Liver (tissue), 9 donors: ENCODE data around the gene UBR4. TPM values are rescaled to one million over a fixed set of nuclear protein-coding genes. Genes with fewer than 3 reads are reported as not detected.

ENCODE experiments used
- DNase-seq: peaks from one replicate; pipeline ENCODE4 v3.0.0-alpha.2; 2017; ENCODE audit warnings: low spot score
- H3K27ac ChIP-seq, 2 donors: one replicate each; pipeline ENCODE4 v1.7.0; 2013; ENCODE audit warnings: inconsistent platforms in 2 of 2, low read length in 2 of 2, control low read depth in 1 of 2, low read depth in 1 of 2, mild to moderate bottlenecking in 1 of 2
- H3K27me3 ChIP-seq, 4 donors: one replicate each; pipeline versions ENCODE4 v1.6.1 to v1.7.0; 2013; ENCODE audit warnings: low read length in 3 of 4, inconsistent platforms in 1 of 4, mild to moderate bottlenecking in 1 of 4, moderate library complexity in 1 of 4; ENCODE audit not compliant: control insufficient read depth in 4 of 4, insufficient read depth in 4 of 4
- H3K36me3 ChIP-seq, 4 donors: one replicate each; pipeline versions ENCODE4 v1.6.1 to v1.7.0; 2013; ENCODE audit warnings: low read length in 3 of 4, mild to moderate bottlenecking in 3 of 4, low read depth in 1 of 4, moderate library complexity in 1 of 4; ENCODE audit not compliant: control insufficient read depth in 4 of 4, insufficient read depth in 3 of 4
- H3K4me1 ChIP-seq, 4 donors: one replicate each; pipeline versions ENCODE4 v1.6.1 to v1.7.0; 2013; ENCODE audit warnings: low read length in 3 of 4, mild to moderate bottlenecking in 3 of 4, moderate library complexity in 1 of 4; ENCODE audit not compliant: control insufficient read depth in 4 of 4, insufficient read depth in 4 of 4
- H3K4me3 ChIP-seq, 3 donors: one replicate each; pipeline versions ENCODE4 v1.6.1 to v1.7.0; 2013; ENCODE audit warnings: low read length in 3 of 3, control low read depth in 1 of 3, low read depth in 1 of 3, mild to moderate bottlenecking in 1 of 3
- H3K9ac ChIP-seq, 2 donors: one replicate each; pipeline ENCODE4 v1.7.0; 2013; ENCODE audit warnings: low read length in 2 of 2, mild to moderate bottlenecking in 2 of 2, moderate library complexity in 2 of 2, control low read depth in 1 of 2, low read depth in 1 of 2
- H3K9me3 ChIP-seq, 4 donors: one replicate each; pipeline versions ENCODE4 v1.6.1 to v1.7.0; 2013; ENCODE audit warnings: low read length in 3 of 4; ENCODE audit not compliant: control insufficient read depth in 4 of 4
- ATF3 ChIP-seq: IDR thresholded peaks from 2 replicates; pipeline ENCODE4 v1.6.1; 2016; ENCODE audit warnings: antibody characterized with exemption
- CTCF ChIP-seq: fragments of 150-350 bp; IDR thresholded peaks from 2 replicates; pipeline ENCODE4 v1.5.1; 2017; ENCODE audit warnings: improper control_type of control experiment, low read depth, low read length; ENCODE audit not compliant: missing input control
- FOXA1 ChIP-seq: IDR thresholded peaks from 2 replicates; pipeline ENCODE4 v1.6.1; 2016; ENCODE audit warnings: antibody characterized with exemption
- FOXA2 ChIP-seq: IDR thresholded peaks from 2 replicates; pipeline ENCODE4 v1.6.1; 2016; ENCODE audit warnings: antibody characterized with exemption
- HNF4A ChIP-seq, 2 donors: conservative IDR thresholded peaks; 2 replicates each; pipeline ENCODE4 v1.6.1; 2016; ENCODE audit warnings: antibody characterized with exemption in 2 of 2, mild to moderate bottlenecking in 2 of 2
- HNF4G ChIP-seq: IDR thresholded peaks from 2 replicates; pipeline ENCODE4 v1.6.1; 2016; ENCODE audit warnings: antibody characterized with exemption
- NR2F2 ChIP-seq: IDR thresholded peaks from 2 replicates; pipeline ENCODE4 v1.6.1; 2016; ENCODE audit warnings: antibody characterized with exemption
- RAD21 ChIP-seq, 2 donors: IDR thresholded peaks; 2 replicates each; pipeline ENCODE4 v1.6.1; 2016; ENCODE audit warnings: antibody characterized with exemption in 2 of 2, mild to moderate bottlenecking in 2 of 2
- REST ChIP-seq: IDR thresholded peaks from 2 replicates; pipeline ENCODE4 v1.6.1; 2016; ENCODE audit warnings: antibody characterized with exemption, mild to moderate bottlenecking
- RXRA ChIP-seq, 2 donors: IDR thresholded peaks; 2 replicates each; pipeline ENCODE4 v1.6.1; 2017 to 2018; ENCODE audit warnings: antibody characterized with exemption in 2 of 2, mild to moderate bottlenecking in 1 of 2
- SP1 ChIP-seq: IDR thresholded peaks from 2 replicates; pipeline ENCODE4 v1.6.1; 2018; ENCODE audit warnings: antibody characterized with exemption, mild to moderate bottlenecking
- YY1 ChIP-seq: IDR thresholded peaks from 2 replicates; pipeline ENCODE4 v1.6.1; 2016; ENCODE audit warnings: antibody characterized with exemption, mild to moderate bottlenecking
- ZBTB33 ChIP-seq: IDR thresholded peaks from 2 replicates; pipeline ENCODE4 v1.6.1; 2016; ENCODE audit warnings: antibody characterized with exemption
- WGBS: extraction: QIAGEN DNeasy Blood & Tissue Kit; methylation state at CpG from one replicate; pipeline ENCODE4 v1.1.7; 2013; 5-methylcytosine and 5-hydroxymethylcytosine counted together
- polyA plus RNA-seq, 2 donors: library from polyadenylated mRNA; stranded (reverse) in 1 of 2; unstranded in 1 of 2; fragments of 200-250 nt in 1 of 2; fragments of >200 nt in 1 of 2; fragmentation: Nextera tagmentation in 1 of 2; extraction: Ambion mirVana in 1 of 2; gene quantifications; one replicate each; pipeline versions ENCODE4 v1.2.1 to v1.2.3, GENCODE V29; 2013 to 2015
- total RNA-seq, 2 donors: library from RNA; depleted of rRNA; stranded (reverse); fragments of >200 nt; gene quantifications; one replicate each; pipeline ENCODE4 v1.2.3, GENCODE V29; 2014
- donor health status: healthy.
- donor health status: healthy.
- donor health status: healthy.
- donor health status: healthy.
- donor health status: healthy.

The UBR4 gene
- total and polyA plus RNA-seq, 4 donors: 45.4 to 156 (median 86.9) TPM

GRCh38 chr1:19096990-19097389, 113.1 kb downstream of the UBR4 start (continued):
- no peak for TF ChIP-seq ZBTB33
- no peak for TF ChIP-seq ATF3
- TF ChIP-seq YY1: no peak
- no peak for TF ChIP-seq FOXA1

GRCh38 chr1:19096036-19096833, 113.8 kb downstream of the UBR4 start:
- 61% methylated on average over 7 of the region's 7 CpGs for WGBS
- Histone ChIP-seq H3K4me3 (no peak overlapping the region), H3K36me3 (peaks cover 37 to 94% (median 83%) of the 10 kb centered on the region in 4 donors), H3K9ac (no peak overlapping the region), H3K9me3 (no peaks in the 10 kb centered on the region), H3K27me3 (no peaks in the 10 kb centered on the region), H3K4me1 (peaks cover 2 to 16% (median 10%) of the 10 kb centered on the region in 4 donors), H3K27ac (no peak overlapping the region)
- DNase-seq: no peak
- TF ChIP-seq YY1: no peak
- peak; percentile 93 for TF ChIP-seq RAD21 (IDR thresholded peaks at IDR 0.05)
- TF ChIP-seq HNF4G: no peak
- no peak for TF ChIP-seq RXRA (IDR thresholded peaks at IDR 0.05)
- no peak for TF ChIP-seq REST
- peak; percentile 69 for TF ChIP-seq CTCF
- no peak for TF ChIP-seq ATF3
- no peak for TF ChIP-seq FOXA1
- TF ChIP-seq FOXA2: no peak
- no peak for TF ChIP-seq SP1
- no peak for TF ChIP-seq NR2F2
- no peak for TF ChIP-seq HNF4A (conservative IDR thresholded peaks at IDR 0.05)
- no peak for TF ChIP-seq ZBTB33
